Measurements from ENCODE around the gene ENAH.

DNA sequence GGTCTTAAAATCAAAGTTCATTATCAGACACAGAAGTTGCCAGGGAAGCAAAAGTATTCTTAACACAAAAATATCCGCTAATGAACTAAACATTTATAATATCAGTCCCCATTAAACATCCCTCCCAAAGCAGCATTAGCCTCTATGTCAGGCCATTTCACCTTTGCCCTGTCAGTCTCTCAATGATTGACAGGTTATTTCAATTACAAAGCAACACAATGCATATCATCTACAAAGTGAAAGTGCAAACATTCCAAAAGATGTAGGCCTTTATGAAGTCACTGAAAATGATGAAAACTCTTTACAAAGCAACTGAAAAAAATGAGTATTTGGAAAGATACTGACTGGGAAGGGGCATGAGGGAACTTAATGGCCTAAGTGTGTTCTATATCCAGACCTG, 14.1 kb downstream of the ENAH start:
- TF ChIP-seq, protein P1, sequence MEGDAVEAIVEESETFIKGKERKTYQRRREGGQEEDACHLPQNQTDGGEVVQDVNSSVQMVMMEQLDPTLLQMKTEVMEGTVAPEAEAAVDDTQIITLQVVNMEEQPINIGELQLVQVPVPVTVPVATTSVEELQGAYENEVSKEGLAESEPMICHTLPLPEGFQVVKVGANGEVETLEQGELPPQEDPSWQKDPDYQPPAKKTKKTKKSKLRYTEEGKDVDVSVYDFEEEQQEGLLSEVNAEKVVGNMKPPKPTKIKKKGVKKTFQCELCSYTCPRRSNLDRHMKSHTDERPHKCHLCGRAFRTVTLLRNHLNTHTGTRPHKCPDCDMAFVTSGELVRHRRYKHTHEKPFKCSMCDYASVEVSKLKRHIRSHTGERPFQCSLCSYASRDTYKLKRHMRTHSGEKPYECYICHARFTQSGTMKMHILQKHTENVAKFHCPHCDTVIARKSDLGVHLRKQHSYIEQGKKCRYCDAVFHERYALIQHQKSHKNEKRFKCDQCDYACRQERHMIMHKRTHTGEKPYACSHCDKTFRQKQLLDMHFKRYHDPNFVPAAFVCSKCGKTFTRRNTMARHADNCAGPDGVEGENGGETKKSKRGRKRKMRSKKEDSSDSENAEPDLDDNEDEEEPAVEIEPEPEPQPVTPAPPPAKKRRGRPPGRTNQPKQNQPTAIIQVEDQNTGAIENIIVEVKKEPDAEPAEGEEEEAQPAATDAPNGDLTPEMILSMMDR (IDR thresholded peaks at IDR 0.05): no peak
- TF ChIP-seq EZH2 (IDR thresholded peaks at IDR 0.05; ENCODE audit: borderline replicate concordance, insufficient read depth, low read depth, low read length, poor library complexity, severe bottlenecking): no peak

All from B cell (primary cell).